HEK293 (cell line): ENCODE data around the gene LPGAT1.

Source experiments
- CTCF ChIA-PET: fragments of 350-600 bp; formaldehyde crosslinking; extraction: SDS; loops from one replicate; lab custom pipeline; 2021; ENCODE audit warnings: antibody characterized with exemption; lab: Yijun Ruan, JAX
- POLR2A ChIA-PET: fragments of 300-600 bp; formaldehyde crosslinking; extraction: SDS; loops from one replicate; lab custom pipeline; 2020; ENCODE audit warnings: antibody characterized with exemption, inconsistent platforms; lab: Yijun Ruan, JAX
- H3K27ac ChIP-seq: fragments of 200-500 bp; sonication (Bioruptor generic); 2 replicates; pipeline ENCODE4 v1.5.1; 2014; ENCODE audit warnings: low read depth, low read length, control low read depth, inconsistent platforms; ENCODE audit errors: extremely low read depth
- H3K36me3 ChIP-seq, 2 experiments: fragments of 200-500 bp in 1 of 2; sonication (Bioruptor generic) in 1 of 2; 1 replicate in 1 of 2; 2 replicates in 1 of 2; pipeline ENCODE4 v1.5.1; 2014 to 2017; ENCODE audit warnings: inconsistent platforms in 2 of 2, low read length in 2 of 2; ENCODE audit not compliant: control insufficient read depth in 2 of 2, insufficient read depth in 1 of 2
- H3K4me1 ChIP-seq: fragments of 200-500 bp; sonication (Bioruptor generic); 2 replicates; pipeline ENCODE4 v1.5.1; 2014; ENCODE audit warnings: mild to moderate bottlenecking, low read length, inconsistent platforms; ENCODE audit not compliant: control insufficient read depth, insufficient read depth
- H3K4me3 ChIP-seq: 2 replicates; pipeline ENCODE4 v1.5.1; 2011; ENCODE audit warnings: low read depth, mild to moderate bottlenecking, control low read depth, low read length, moderate library complexity
- H3K9me3 ChIP-seq: fragments of 200-500 bp; sonication (Bioruptor generic); 2 replicates; pipeline ENCODE4 v1.5.1; 2014; ENCODE audit warnings: low read depth, low read length, inconsistent platforms; ENCODE audit not compliant: control insufficient read depth, insufficient read depth
- BCL11B ChIP-seq: fragments of 450-650 bp; formaldehyde crosslinking; IDR thresholded peaks from 2 replicates; pipeline ENCODE4 v1.5.1; 2016; ENCODE audit warnings: low read depth, missing biosample characterization, missing genetic modification characterization
- MZF1 ChIP-seq: fragments of 450-650 bp; formaldehyde crosslinking; IDR thresholded peaks from 2 replicates; pipeline ENCODE4 v1.5.1; 2017; ENCODE audit warnings: missing biosample characterization, missing genetic modification characterization, borderline replicate concordance
- SCRT1 ChIP-seq: fragments of 450-650 bp; formaldehyde crosslinking; IDR thresholded peaks from 2 replicates; pipeline ENCODE4 v1.5.1; 2016; ENCODE audit warnings: missing biosample characterization, missing genetic modification characterization, borderline replicate concordance
- ZFP41 ChIP-seq: fragments of 450-650 bp; formaldehyde crosslinking; IDR thresholded peaks from 2 replicates; pipeline ENCODE4 v1.5.1; 2016; ENCODE audit warnings: missing biosample characterization, missing genetic modification characterization, borderline replicate concordance
- ZNF146 ChIP-seq: fragments of 450-650 bp; formaldehyde crosslinking; IDR thresholded peaks from 2 replicates; pipeline ENCODE4 v1.5.1; 2016; ENCODE audit warnings: missing biosample characterization, missing genetic modification characterization
- ZNF155 ChIP-seq: fragments of 450-650 bp; formaldehyde crosslinking; IDR thresholded peaks from 2 replicates; pipeline ENCODE4 v1.5.1; 2016; ENCODE audit warnings: missing biosample characterization, missing genetic modification characterization
- ZNF341 ChIP-seq: fragments of 450-650 bp; formaldehyde crosslinking; IDR thresholded peaks from 2 replicates; pipeline ENCODE4; 2016; ENCODE audit warnings: low read depth, missing biosample characterization, missing genetic modification characterization
- ZNF629 ChIP-seq: fragments of 450-650 bp; formaldehyde crosslinking; IDR thresholded peaks from 2 replicates; pipeline ENCODE4 v1.5.1; 2017; ENCODE audit warnings: missing biosample characterization, missing genetic modification characterization
- ZNF664 ChIP-seq: fragments of 450-650 bp; formaldehyde crosslinking; IDR thresholded peaks from 2 replicates; pipeline ENCODE4 v1.5.1; 2016; ENCODE audit warnings: missing biosample characterization, missing genetic modification characterization
- ZNF670 ChIP-seq: fragments of 450-650 bp; formaldehyde crosslinking; IDR thresholded peaks from 2 replicates; pipeline ENCODE4 v1.5.1; 2016; ENCODE audit warnings: missing biosample characterization, missing genetic modification characterization, low read depth
- ZSCAN23 ChIP-seq: fragments of 450-650 bp; formaldehyde crosslinking; IDR thresholded peaks from 2 replicates; pipeline ENCODE4 v1.5.1; 2016; ENCODE audit warnings: missing biosample characterization, missing genetic modification characterization
- TF ChIP-seq, protein P1 (sequence below): fragments of 450-650 bp; formaldehyde crosslinking; conservative IDR thresholded peaks from 2 replicates; pipeline ENCODE4 v1.5.1; 2016; ENCODE audit warnings: low read depth, missing biosample characterization, missing genetic modification characterization
- TF ChIP-seq, protein P2 (sequence below): fragments of 450-650 bp; formaldehyde crosslinking; IDR thresholded peaks from 2 replicates; pipeline ENCODE4 v1.5.1; 2016; ENCODE audit warnings: missing biosample characterization, missing genetic modification characterization
- TF ChIP-seq, protein P3 (sequence below): fragments of 450-650 bp; formaldehyde crosslinking; IDR thresholded peaks from 2 replicates; pipeline ENCODE4 v1.5.1; 2016; ENCODE audit warnings: missing biosample characterization, missing genetic modification characterization
- TF ChIP-seq, protein P4 (sequence below): fragments of 450-650 bp; formaldehyde crosslinking; IDR thresholded peaks from 2 replicates; pipeline ENCODE4 v1.5.1; 2017; ENCODE audit warnings: missing biosample characterization, mild to moderate bottlenecking, missing genetic modification characterization, moderate library complexity
- TF ChIP-seq, protein P5 (sequence below): fragments of 450-650 bp; IDR thresholded peaks from 2 replicates; pipeline ENCODE4 v1.5.1; 2018; ENCODE audit warnings: missing biosample characterization, missing genetic modification characterization

LPGAT1 gene

DNA sequence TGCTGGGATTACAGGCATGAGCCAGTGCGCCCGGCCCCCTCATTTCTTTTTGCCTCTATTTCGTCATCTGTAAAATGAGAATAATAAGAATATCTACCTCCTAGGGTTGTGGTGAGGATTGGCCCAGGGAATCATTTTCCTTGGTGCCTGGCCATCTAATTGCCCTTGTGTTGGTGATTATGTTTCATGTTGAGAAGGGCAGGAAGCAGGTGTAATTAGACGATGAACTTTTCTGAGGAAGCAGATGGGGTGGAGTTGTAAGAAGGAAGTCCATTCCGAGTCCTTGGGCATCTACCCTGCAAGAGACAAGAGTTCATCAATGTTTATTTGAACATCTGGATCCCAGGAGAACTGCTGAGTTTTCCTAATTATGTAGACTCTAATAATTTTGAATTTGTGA, 116.4 kb downstream of the LPGAT1 start:
- Histone ChIP-seq H3K36me3 (no peaks in the 10 kb centered on the region), H3K4me1 (no peaks in the 10 kb centered on the region), H3K27ac (no peak overlapping the region), H3K9me3 (no peaks in the 10 kb centered on the region), H3K4me3 (no peak overlapping the region)
- TF ChIP-seq MZF1 (tag by site-specific recombination): no peak
- no peak for TF ChIP-seq ZNF146 (tag by site-specific recombination)
- no peak for TF ChIP-seq SCRT1 (tag by site-specific recombination)
- TF ChIP-seq ZNF629: no peak
- TF ChIP-seq BCL11B: no peak
- TF ChIP-seq, protein P1, sequence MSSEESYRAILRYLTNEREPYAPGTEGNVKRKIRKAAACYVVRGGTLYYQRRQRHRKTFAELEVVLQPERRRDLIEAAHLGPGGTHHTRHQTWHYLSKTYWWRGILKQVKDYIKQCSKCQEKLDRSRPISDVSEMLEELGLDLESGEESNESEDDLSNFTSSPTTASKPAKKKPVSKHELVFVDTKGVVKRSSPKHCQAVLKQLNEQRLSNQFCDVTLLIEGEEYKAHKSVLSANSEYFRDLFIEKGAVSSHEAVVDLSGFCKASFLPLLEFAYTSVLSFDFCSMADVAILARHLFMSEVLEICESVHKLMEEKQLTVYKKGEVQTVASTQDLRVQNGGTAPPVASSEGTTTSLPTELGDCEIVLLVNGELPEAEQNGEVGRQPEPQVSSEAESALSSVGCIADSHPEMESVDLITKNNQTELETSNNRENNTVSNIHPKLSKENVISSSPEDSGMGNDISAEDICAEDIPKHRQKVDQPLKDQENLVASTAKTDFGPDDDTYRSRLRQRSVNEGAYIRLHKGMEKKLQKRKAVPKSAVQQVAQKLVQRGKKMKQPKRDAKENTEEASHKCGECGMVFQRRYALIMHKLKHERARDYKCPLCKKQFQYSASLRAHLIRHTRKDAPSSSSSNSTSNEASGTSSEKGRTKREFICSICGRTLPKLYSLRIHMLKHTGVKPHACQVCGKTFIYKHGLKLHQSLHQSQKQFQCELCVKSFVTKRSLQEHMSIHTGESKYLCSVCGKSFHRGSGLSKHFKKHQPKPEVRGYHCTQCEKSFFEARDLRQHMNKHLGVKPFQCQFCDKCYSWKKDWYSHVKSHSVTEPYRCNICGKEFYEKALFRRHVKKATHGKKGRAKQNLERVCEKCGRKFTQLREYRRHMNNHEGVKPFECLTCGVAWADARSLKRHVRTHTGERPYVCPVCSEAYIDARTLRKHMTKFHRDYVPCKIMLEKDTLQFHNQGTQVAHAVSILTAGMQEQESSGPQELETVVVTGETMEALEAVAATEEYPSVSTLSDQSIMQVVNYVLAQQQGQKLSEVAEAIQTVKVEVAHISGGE (tag by site-specific recombination): no peak
- ChIA-PET POLR2A (no interaction called here), CTCF (interaction anchor here (0.6 kb wide), 1 partner anchor 12 kb away, joined by 3 read pairs; no protein-coding TSS in a partner anchor)

DNA sequence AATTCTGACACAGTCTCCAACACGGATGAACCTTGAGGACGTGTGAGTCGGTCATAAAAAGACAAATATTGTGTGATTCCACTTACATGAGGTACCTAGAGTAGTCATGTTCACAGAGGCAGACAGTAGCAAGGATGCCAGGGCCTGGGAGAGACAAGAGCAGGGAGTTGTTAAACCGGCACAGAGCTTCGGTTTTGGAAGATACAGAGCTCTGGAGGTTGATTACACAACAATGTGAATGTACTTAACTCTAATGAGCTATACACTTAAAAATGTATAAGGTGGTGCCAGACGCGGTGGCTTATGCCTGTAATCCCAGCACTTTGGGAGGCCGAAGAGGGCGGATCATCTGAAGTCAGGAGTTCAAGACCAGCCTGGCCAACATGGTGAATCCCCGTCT, 117.3 kb downstream of the LPGAT1 start:
- no peaks in the 10 kb centered on the region for H3K36me3 ChIP-seq
- TF ChIP-seq, protein P2, sequence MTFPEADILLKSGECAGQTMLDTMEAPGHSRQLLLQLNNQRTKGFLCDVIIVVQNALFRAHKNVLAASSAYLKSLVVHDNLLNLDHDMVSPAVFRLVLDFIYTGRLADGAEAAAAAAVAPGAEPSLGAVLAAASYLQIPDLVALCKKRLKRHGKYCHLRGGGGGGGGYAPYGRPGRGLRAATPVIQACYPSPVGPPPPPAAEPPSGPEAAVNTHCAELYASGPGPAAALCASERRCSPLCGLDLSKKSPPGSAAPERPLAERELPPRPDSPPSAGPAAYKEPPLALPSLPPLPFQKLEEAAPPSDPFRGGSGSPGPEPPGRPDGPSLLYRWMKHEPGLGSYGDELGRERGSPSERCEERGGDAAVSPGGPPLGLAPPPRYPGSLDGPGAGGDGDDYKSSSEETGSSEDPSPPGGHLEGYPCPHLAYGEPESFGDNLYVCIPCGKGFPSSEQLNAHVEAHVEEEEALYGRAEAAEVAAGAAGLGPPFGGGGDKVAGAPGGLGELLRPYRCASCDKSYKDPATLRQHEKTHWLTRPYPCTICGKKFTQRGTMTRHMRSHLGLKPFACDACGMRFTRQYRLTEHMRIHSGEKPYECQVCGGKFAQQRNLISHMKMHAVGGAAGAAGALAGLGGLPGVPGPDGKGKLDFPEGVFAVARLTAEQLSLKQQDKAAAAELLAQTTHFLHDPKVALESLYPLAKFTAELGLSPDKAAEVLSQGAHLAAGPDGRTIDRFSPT: no peak
- TF ChIP-seq ZNF664 (tag by site-specific recombination) (no peak), ZNF155 (tag by site-specific recombination) (no peak), ZNF341 (tag by site-specific recombination) (no peak), BCL11B (no peak), ZNF670 (no peak), ZSCAN23 (tag by site-specific recombination) (no peak), ZFP41 (no peak)
- TF ChIP-seq, protein P3, sequence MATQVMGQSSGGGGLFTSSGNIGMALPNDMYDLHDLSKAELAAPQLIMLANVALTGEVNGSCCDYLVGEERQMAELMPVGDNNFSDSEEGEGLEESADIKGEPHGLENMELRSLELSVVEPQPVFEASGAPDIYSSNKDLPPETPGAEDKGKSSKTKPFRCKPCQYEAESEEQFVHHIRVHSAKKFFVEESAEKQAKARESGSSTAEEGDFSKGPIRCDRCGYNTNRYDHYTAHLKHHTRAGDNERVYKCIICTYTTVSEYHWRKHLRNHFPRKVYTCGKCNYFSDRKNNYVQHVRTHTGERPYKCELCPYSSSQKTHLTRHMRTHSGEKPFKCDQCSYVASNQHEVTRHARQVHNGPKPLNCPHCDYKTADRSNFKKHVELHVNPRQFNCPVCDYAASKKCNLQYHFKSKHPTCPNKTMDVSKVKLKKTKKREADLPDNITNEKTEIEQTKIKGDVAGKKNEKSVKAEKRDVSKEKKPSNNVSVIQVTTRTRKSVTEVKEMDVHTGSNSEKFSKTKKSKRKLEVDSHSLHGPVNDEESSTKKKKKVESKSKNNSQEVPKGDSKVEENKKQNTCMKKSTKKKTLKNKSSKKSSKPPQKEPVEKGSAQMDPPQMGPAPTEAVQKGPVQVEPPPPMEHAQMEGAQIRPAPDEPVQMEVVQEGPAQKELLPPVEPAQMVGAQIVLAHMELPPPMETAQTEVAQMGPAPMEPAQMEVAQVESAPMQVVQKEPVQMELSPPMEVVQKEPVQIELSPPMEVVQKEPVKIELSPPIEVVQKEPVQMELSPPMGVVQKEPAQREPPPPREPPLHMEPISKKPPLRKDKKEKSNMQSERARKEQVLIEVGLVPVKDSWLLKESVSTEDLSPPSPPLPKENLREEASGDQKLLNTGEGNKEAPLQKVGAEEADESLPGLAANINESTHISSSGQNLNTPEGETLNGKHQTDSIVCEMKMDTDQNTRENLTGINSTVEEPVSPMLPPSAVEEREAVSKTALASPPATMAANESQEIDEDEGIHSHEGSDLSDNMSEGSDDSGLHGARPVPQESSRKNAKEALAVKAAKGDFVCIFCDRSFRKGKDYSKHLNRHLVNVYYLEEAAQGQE (tag by site-specific recombination): no peak
- TF ChIP-seq, protein P4, sequence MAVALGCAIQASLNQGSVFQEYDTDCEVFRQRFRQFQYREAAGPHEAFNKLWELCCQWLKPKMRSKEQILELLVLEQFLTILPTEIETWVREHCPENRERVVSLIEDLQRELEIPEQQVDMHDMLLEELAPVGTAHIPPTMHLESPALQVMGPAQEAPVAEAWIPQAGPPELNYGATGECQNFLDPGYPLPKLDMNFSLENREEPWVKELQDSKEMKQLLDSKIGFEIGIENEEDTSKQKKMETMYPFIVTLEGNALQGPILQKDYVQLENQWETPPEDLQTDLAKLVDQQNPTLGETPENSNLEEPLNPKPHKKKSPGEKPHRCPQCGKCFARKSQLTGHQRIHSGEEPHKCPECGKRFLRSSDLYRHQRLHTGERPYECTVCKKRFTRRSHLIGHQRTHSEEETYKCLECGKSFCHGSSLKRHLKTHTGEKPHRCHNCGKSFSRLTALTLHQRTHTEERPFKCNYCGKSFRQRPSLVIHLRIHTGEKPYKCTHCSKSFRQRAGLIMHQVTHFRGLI: no peak
- TF ChIP-seq, protein P5, sequence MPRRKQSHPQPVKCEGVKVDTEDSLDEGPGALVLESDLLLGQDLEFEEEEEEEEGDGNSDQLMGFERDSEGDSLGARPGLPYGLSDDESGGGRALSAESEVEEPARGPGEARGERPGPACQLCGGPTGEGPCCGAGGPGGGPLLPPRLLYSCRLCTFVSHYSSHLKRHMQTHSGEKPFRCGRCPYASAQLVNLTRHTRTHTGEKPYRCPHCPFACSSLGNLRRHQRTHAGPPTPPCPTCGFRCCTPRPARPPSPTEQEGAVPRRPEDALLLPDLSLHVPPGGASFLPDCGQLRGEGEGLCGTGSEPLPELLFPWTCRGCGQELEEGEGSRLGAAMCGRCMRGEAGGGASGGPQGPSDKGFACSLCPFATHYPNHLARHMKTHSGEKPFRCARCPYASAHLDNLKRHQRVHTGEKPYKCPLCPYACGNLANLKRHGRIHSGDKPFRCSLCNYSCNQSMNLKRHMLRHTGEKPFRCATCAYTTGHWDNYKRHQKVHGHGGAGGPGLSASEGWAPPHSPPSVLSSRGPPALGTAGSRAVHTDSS (tag by site-specific recombination): no peak
- H3K4me3 ChIP-seq: no peak overlapping the region
- no peak overlapping the region for H3K27ac ChIP-seq
- ChIA-PET POLR2A (no interaction called here), CTCF (interaction anchor here (1.1 kb wide), 1 partner anchor 14 kb away, joined by 6 read pairs; no protein-coding TSS in a partner anchor)
- H3K9me3 ChIP-seq: no peaks in the 10 kb centered on the region
- no peaks in the 10 kb centered on the region for H3K4me1 ChIP-seq
